ENCODE measurements around the gene IQGAP2. TPM values are rescaled to one million over a fixed set of nuclear protein-coding genes. Genes with fewer than 3 reads are reported as not detected.

IQGAP2 gene
- total and polyA plus RNA-seq, 9 of the 15 experiments (the other 6 are each of a cell fraction or from before 2014, with no cell fraction given): 8.7 to 23.2 (median 17.4) TPM

- Histone ChIP-seq H3K4me2 (ENCODE audit: insufficient read depth, low read length) (no peak overlapping the region), H3K79me2 (ENCODE audit: control insufficient read depth, insufficient read depth, low read length) (no peaks in the 10 kb centered on the region), H3K9ac (ENCODE audit: insufficient read depth in 1 of 2, low read depth in 2 of 2, low read length in 2 of 2) (no peak overlapping the region), H3K27me3 (ENCODE audit: control insufficient read depth in 2 of 2, insufficient read depth in 2 of 2, low read length in 2 of 2) (no peaks in the 10 kb centered on the region), H4K20me1 (replicated peaks; ENCODE audit: control insufficient read depth, insufficient read depth, low read length) (no peaks in the 10 kb centered on the region), H3K9me3 (replicated peaks; ENCODE audit: control insufficient read depth, insufficient read depth, low read depth, low read length) (no peaks in the 10 kb centered on the region; the same call in 1 of the 2 replicates), H3K27ac (ENCODE audit: extremely low read depth, low read depth, low read length) (no peak overlapping the region), H3K36me3 (ENCODE audit: control insufficient read depth, insufficient read depth, low read length) (no peaks in the 10 kb centered on the region), H2AFZ (ENCODE audit: low read depth, low read length) (no peak overlapping the region), H3K4me3 (no peak overlapping the region), H3K9me1 (ENCODE audit: control insufficient read depth, insufficient read depth, low read length) (no peaks in the 10 kb centered on the region), H3K4me1 (replicated peaks in 1 of 2; ENCODE audit: control insufficient read depth in 2 of 2, insufficient read depth in 2 of 2, low read length in 2 of 2) (no peaks in the 10 kb centered on the region; a peak in 1 of 5 replicates)
- ATAC-seq: no peak
- FAIRE-seq: no peak
- intact Hi-C loops (cut with micrococcal nuclease): no loop called here
- no TSS peak for BruUV-seq (replicated peaks)
- WGBS (ENCODE audit: insufficient coverage, low coverage, missing lambda C conversion rate): 24% methylated on average over 1 of the region's 1 CpG
- in situ Hi-C loops (cut with MboI): no loop called here
- POLR2A ChIA-PET: interaction anchor here (0.6 kb wide), 1 partner anchor 19 kb away, joined by 4 read pairs; no protein-coding TSS in a partner anchor
- CTCF ChIA-PET (ENCODE audit: low intra/inter-chr PET ratio): no interaction called here
- DNase-seq (ENCODE audit: extremely low read depth in 1 of 4, low spot score in 3 of 4): no peak
- TF ChIP-seq MEIS2 (IDR thresholded peaks at IDR 0.05; ENCODE audit: partially characterized antibody) (no peak), ESRRA (IDR thresholded peaks at IDR 0.05; ENCODE audit: borderline replicate concordance, low read depth) (no peak), ZNF398 (CRISPR knock-in tag; IDR thresholded peaks at IDR 0.05) (no peak), CEBPZ (IDR thresholded peaks at IDR 0.05; ENCODE audit: borderline replicate concordance, low read depth, low read length) (no peak), RFX1 (IDR thresholded peaks at IDR 0.05) (no peak), SNIP1 (IDR thresholded peaks at IDR 0.05; ENCODE audit: low read depth) (no peak), CTBP1 (IDR thresholded peaks at IDR 0.05; ENCODE audit: borderline replicate concordance) (no peak), PHF20 (IDR thresholded peaks at IDR 0.05; ENCODE audit: partially characterized antibody) (no peak), CUX1 (CRISPR knock-in tag; IDR thresholded peaks at IDR 0.05) (no peak), MCM3 (IDR thresholded peaks at IDR 0.05) (no peak)
- TF ChIP-seq, protein P1, sequence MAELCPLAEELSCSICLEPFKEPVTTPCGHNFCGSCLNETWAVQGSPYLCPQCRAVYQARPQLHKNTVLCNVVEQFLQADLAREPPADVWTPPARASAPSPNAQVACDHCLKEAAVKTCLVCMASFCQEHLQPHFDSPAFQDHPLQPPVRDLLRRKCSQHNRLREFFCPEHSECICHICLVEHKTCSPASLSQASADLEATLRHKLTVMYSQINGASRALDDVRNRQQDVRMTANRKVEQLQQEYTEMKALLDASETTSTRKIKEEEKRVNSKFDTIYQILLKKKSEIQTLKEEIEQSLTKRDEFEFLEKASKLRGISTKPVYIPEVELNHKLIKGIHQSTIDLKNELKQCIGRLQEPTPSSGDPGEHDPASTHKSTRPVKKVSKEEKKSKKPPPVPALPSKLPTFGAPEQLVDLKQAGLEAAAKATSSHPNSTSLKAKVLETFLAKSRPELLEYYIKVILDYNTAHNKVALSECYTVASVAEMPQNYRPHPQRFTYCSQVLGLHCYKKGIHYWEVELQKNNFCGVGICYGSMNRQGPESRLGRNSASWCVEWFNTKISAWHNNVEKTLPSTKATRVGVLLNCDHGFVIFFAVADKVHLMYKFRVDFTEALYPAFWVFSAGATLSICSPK (IDR thresholded peaks at IDR 0.05; ENCODE audit: borderline replicate concordance): no peak
Observed at GRCh38 chr5:76513476-76513875, 110.4 kb downstream of the IQGAP2 start.
